Measurements from ENCODE around the gene SLC15A4. TPM values are rescaled to one million over a fixed set of nuclear protein-coding genes. Genes with fewer than 3 reads are reported as not detected.
"Not testable (repeated sequence)": the region's sequence is repeated elsewhere in the genome, so short reads cannot be mapped to it uniquely, and the experiment has no call there.

Gene SLC15A4
- total and polyA plus RNA-seq, 4 donors = 11.7 to 42.4 (median 31.9) TPM

DNA sequence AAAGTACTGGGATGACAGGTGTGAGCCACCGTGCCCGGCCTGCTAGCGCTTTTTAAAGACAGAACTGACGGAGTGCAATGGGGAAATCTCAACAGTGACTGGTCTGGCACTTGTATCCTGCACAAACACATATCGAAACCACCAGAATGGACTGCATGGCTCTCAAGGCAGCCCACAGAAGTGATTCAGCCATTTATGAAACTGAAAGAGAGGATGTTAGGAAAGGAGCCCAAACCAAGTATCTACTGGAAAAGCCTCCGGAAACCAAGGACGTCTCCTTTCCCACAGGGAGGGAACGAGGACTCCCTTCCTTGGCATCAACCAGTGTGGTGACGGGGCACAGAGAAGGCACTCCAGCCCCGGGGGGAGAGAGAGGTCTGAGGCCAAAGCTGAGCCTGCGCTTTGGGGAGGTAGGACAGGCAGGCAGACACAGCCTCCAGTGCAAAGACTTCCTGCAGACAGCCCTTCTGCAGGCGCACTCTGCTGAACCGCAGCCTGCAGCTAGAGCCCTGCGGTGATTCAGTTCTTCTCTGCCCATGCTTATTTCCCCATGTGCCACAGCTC is 16.5 kb downstream of the SLC15A4 start:
- no peak for DNase-seq
- TF ChIP-seq, protein P1, sequence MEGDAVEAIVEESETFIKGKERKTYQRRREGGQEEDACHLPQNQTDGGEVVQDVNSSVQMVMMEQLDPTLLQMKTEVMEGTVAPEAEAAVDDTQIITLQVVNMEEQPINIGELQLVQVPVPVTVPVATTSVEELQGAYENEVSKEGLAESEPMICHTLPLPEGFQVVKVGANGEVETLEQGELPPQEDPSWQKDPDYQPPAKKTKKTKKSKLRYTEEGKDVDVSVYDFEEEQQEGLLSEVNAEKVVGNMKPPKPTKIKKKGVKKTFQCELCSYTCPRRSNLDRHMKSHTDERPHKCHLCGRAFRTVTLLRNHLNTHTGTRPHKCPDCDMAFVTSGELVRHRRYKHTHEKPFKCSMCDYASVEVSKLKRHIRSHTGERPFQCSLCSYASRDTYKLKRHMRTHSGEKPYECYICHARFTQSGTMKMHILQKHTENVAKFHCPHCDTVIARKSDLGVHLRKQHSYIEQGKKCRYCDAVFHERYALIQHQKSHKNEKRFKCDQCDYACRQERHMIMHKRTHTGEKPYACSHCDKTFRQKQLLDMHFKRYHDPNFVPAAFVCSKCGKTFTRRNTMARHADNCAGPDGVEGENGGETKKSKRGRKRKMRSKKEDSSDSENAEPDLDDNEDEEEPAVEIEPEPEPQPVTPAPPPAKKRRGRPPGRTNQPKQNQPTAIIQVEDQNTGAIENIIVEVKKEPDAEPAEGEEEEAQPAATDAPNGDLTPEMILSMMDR (IDR thresholded peaks at IDR 0.05; ENCODE audit: control extremely low read depth, extremely low read depth) = no peak
- peaks cover 0 to 6% (median 0%) of the 10 kb centered on the region in 5 donors for H3K4me1 ChIP-seq (ENCODE audit: control insufficient read depth in 5 of 5, insufficient read depth in 5 of 5, low read length in 5 of 5)
- ATAC-seq (ENCODE audit: insufficient read depth, low FRiP score) = peak; percentile 20
- peak overlapping the region in 1 of 2 donors; percentile 67 for H3K27ac ChIP-seq (ENCODE audit: low read depth in 1 of 2, low read length in 1 of 2)
- WGBS, 2 donors = 80 to 84% methylated on average over 14 of the region's 14 CpGs
- H3K9me3 ChIP-seq (ENCODE audit: control insufficient read depth in 4 of 4, insufficient read depth in 3 of 4, low read length in 3 of 4) = peaks cover 0 to 3% (median 1%) of the 10 kb centered on the region in 4 donors
- no peak overlapping the region for H3K4me3 ChIP-seq
- H3K27me3 ChIP-seq (ENCODE audit: control insufficient read depth in 3 of 3, insufficient read depth in 3 of 3, low read length in 2 of 3) = no peaks in the 10 kb centered on the region
- peaks cover 3 to 29% (median 10%) of the 10 kb centered on the region in 4 donors for H3K36me3 ChIP-seq (ENCODE audit: control insufficient read depth in 4 of 4, insufficient read depth in 4 of 4, low read length in 4 of 4)
- no peak overlapping the region for H3K9ac ChIP-seq (ENCODE audit: insufficient read depth in 1 of 2, low read length in 2 of 2)

DNA sequence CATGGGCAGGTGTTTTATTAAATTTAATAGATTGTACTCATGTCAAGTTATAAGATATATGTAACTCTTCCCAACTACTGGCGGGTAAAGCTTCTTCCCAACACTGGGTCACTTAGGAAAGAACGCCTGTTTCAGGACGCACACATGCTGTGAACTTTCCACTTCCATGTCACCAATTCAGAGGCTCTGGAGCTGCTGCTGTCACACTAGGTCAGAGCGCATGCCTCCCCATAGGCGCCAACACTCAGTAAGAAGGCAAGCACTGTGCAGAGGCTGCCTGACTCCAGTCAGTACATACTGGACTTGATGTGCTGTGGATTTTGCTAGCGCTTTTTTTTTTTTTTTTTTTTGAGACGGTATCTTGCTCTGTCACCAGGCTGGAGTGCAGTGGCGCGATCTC is 17.2 kb downstream of the SLC15A4 start:
- Histone ChIP-seq H3K27me3 (ENCODE audit: control insufficient read depth in 3 of 3, insufficient read depth in 3 of 3, low read length in 2 of 3) (no peaks in the 10 kb centered on the region), H3K27ac (ENCODE audit: low read depth in 1 of 2, low read length in 1 of 2) (no peak overlapping the region), H3K4me3 (no peak overlapping the region), H3K9ac (ENCODE audit: insufficient read depth in 1 of 2, low read length in 2 of 2) (no peak overlapping the region), H3K4me1 (ENCODE audit: control insufficient read depth in 5 of 5, insufficient read depth in 5 of 5, low read length in 5 of 5) (peaks cover 0 to 6% (median 0%) of the 10 kb centered on the region in 5 donors), H3K36me3 (ENCODE audit: control insufficient read depth in 4 of 4, insufficient read depth in 4 of 4, low read length in 4 of 4) (peaks cover 3 to 29% (median 10%) of the 10 kb centered on the region in 4 donors), H3K9me3 (ENCODE audit: control insufficient read depth in 4 of 4, insufficient read depth in 3 of 4, low read length in 3 of 4) (peaks cover 0 to 3% (median 1%) of the 10 kb centered on the region in 4 donors)
- ATAC-seq (ENCODE audit: insufficient read depth, low FRiP score) = no peak
- TF ChIP-seq, protein P1 (IDR thresholded peaks at IDR 0.05; ENCODE audit: control extremely low read depth, extremely low read depth) = no peak
- 84 to 94% methylated on average over 8 to 9 of the region's 9 CpGs for WGBS, 2 donors
- DNase-seq = no peak

DNA sequence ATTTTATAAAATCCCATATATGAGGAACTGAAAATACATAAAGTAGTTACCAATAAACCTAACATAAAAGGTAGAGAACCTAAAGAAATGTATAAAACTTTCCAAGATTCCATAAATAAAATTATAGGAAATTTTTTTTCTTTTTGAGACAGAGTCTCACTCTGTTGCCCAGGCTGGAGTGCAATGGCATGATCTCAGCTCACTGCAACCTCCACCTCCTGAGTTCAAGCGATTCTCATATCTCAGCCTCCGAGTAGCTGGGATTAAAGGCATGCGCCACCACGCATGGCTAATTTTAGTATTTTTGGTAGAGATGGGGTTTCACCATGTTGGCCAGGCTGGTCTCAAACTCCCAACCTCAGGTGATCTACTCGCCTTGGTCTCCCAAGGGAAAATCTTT is 18.4 kb downstream of the SLC15A4 start:
- H3K36me3 ChIP-seq (ENCODE audit: control insufficient read depth in 4 of 4, insufficient read depth in 4 of 4, low read length in 4 of 4) = peaks cover 6 to 29% (median 16%) of the 10 kb centered on the region in 4 donors
- 97 to 98% methylated on average over 5 of the region's 5 CpGs for WGBS, 2 donors

DNA sequence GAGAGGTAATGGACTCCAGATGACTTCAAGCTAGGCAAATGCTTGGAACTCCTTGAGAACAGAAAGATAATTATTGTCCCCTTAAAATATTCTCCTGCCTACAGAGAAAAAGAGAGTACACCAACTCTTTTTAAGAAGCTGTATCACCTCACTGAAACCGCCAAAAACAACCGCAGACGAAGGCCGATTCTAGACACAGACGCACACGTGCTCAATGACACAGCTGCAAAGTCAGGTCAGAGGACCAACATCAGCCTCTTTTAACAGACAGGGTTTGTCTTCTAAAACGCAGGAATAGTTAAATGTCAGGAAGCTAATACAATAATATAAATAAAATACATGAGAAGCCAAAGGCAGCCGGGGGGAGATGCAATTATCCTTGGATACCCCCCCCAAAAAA is 19.0 kb downstream of the SLC15A4 start:
- Histone ChIP-seq H3K27ac (ENCODE audit: low read depth in 1 of 2, low read length in 1 of 2) (no peak overlapping the region), H3K4me1 (ENCODE audit: control insufficient read depth in 5 of 5, insufficient read depth in 5 of 5, low read length in 5 of 5) (peaks cover 0 to 5% (median 0%) of the 10 kb centered on the region in 5 donors), H3K36me3 (ENCODE audit: control insufficient read depth in 4 of 4, insufficient read depth in 4 of 4, low read length in 4 of 4) (peaks cover 6 to 29% (median 18%) of the 10 kb centered on the region in 4 donors), H3K4me3 (no peak overlapping the region), H3K9ac (ENCODE audit: insufficient read depth in 1 of 2, low read length in 2 of 2) (no peak overlapping the region), H3K27me3 (ENCODE audit: control insufficient read depth in 3 of 3, insufficient read depth in 3 of 3, low read length in 2 of 3) (no peaks in the 10 kb centered on the region), H3K9me3 (ENCODE audit: control insufficient read depth in 4 of 4, insufficient read depth in 3 of 4, low read length in 3 of 4) (peaks cover 0 to 3% (median 1%) of the 10 kb centered on the region in 4 donors)
- ATAC-seq (ENCODE audit: insufficient read depth, low FRiP score) (no peak), DNase-seq (no peak)
- TF ChIP-seq, protein P1 (IDR thresholded peaks at IDR 0.05; ENCODE audit: control extremely low read depth, extremely low read depth) = no peak
- 97 to 99% methylated on average over 8 of the region's 8 CpGs for WGBS, 2 donors

More for the DNA sequence above, 18.4 kb downstream of the SLC15A4 start:
- ATAC-seq (ENCODE audit: insufficient read depth, low FRiP score); H3K4me1 ChIP-seq (ENCODE audit: control insufficient read depth in 5 of 5, insufficient read depth in 5 of 5, low read length in 5 of 5); H3K4me3 ChIP-seq; H3K27ac ChIP-seq (ENCODE audit: low read depth in 1 of 2, low read length in 1 of 2); DNase-seq; H3K27me3 ChIP-seq (ENCODE audit: control insufficient read depth in 3 of 3, insufficient read depth in 3 of 3, low read length in 2 of 3); H3K9me3 ChIP-seq (ENCODE audit: control insufficient read depth in 4 of 4, insufficient read depth in 3 of 4, low read length in 3 of 4); H3K9ac ChIP-seq (ENCODE audit: insufficient read depth in 1 of 2, low read length in 2 of 2): not testable (repeated sequence)

Measured in lung (tissue), 12 donors.